HepG2 (cell line): Measurements from ENCODE around the gene TFB1M. TPM values are rescaled to one million over a fixed set of nuclear protein-coding genes. Genes with fewer than 3 reads are reported as not detected.
A peak's percentile ranks its signal among the peaks of the same experiment; 100 is the strongest.

Experiments
- KAT8 ChIP-seq: IDR thresholded peaks from 2 replicates; pipeline ENCODE4 v1.6.1; 2016; ENCODE audit warnings: missing genetic modification reagents, missing compliant biosample characterization
- KDM1A ChIP-seq: IDR thresholded peaks from 2 replicates; pipeline ENCODE4 v1.6.1; 2016; ENCODE audit warnings: missing compliant biosample characterization
- KDM5B ChIP-seq: sonication (generic); formaldehyde crosslinking; IDR thresholded peaks from 2 replicates; pipeline ENCODE4 v1.4.0; 2020; ENCODE audit warnings: missing genetic modification reagents, mild to moderate bottlenecking, borderline replicate concordance
- KLF11 ChIP-seq: IDR thresholded peaks from 2 replicates; pipeline ENCODE4 v1.6.1; 2016; ENCODE audit warnings: missing compliant biosample characterization
- MYNN ChIP-seq: sonication (generic); formaldehyde crosslinking; IDR thresholded peaks from 2 replicates; pipeline ENCODE4 v1.4.0; 2020; ENCODE audit warnings: mild to moderate bottlenecking, low read depth, missing genetic modification reagents
- ZBTB20 ChIP-seq: sonication (generic); formaldehyde crosslinking; IDR thresholded peaks from 2 replicates; pipeline ENCODE4 v1.8.1; 2023; ENCODE audit warnings: missing genetic modification reagents, low read depth, mild to moderate bottlenecking, borderline replicate concordance
- ZC3H4 ChIP-seq: sonication (generic); formaldehyde crosslinking; IDR thresholded peaks from 2 replicates; pipeline ENCODE4 v1.4.0; 2020; ENCODE audit warnings: missing genetic modification reagents, borderline replicate concordance
- ZNF138 ChIP-seq: sonication (generic); formaldehyde crosslinking; IDR thresholded peaks from 2 replicates; pipeline ENCODE4 v1.5.0; 2020; ENCODE audit warnings: mild to moderate bottlenecking, low read depth, missing genetic modification reagents
- ZNF232 ChIP-seq: sonication (generic); formaldehyde crosslinking; IDR thresholded peaks from 2 replicates; pipeline ENCODE4 v1.4.0; 2020; ENCODE audit warnings: missing genetic modification reagents, borderline replicate concordance
- ZNF326 ChIP-seq: sonication (generic); formaldehyde crosslinking; IDR thresholded peaks from 2 replicates; pipeline ENCODE4 v1.4.0; 2020; ENCODE audit warnings: missing genetic modification reagents, borderline replicate concordance
- ZNF891 ChIP-seq: sonication (generic); formaldehyde crosslinking; IDR thresholded peaks from 2 replicates; pipeline ENCODE4 v1.5.0; 2020; ENCODE audit warnings: mild to moderate bottlenecking, missing genetic modification reagents
- polyA plus RNA-seq, 8 experiments: library from polyadenylated mRNA; depleted of rRNA in 3 of 8; stranded (reverse) in 7 of 8; unstranded in 1 of 8; fragments of >200 nt; fragmentation: Illumina TruSeq in 4 of 8; extraction: Trizol in 4 of 8; gene quantifications; 2 replicates each; pipeline versions ENCODE4 v1.2.1 to v1.2.3, GENCODE V29; 2011 to 2016; ENCODE audit warnings: low read depth in 4 of 8, missing spikeins in 1 of 8, mixed read lengths in 1 of 8; ENCODE audit not compliant: insufficient read depth in 1 of 8
- total RNA-seq, 5 experiments: library from RNA; depleted of rRNA; stranded (reverse); fragments of >200 nt; fragmentation: Illumina TruSeq; extraction: Trizol; gene quantifications; 2 replicates each; pipeline ENCODE4 v1.2.3, GENCODE V29; 2016; ENCODE audit warnings: low read depth in 1 of 5
- TF ChIP-seq, protein P1 (sequence below): sonication (generic); formaldehyde crosslinking; IDR thresholded peaks from 2 replicates; pipeline ENCODE4 v1.4.0; 2020; ENCODE audit warnings: missing genetic modification reagents
- TF ChIP-seq, protein P2 (sequence below): sonication (generic); formaldehyde crosslinking; IDR thresholded peaks from 2 replicates; pipeline ENCODE4 v1.4.0; 2020; ENCODE audit warnings: missing genetic modification reagents
- TF ChIP-seq, protein P3 (sequence below): sonication (generic); formaldehyde crosslinking; IDR thresholded peaks from 2 replicates; pipeline ENCODE4 v1.4.0; 2020; ENCODE audit warnings: missing genetic modification reagents
- TF ChIP-seq, protein P4 (sequence below): sonication (generic); formaldehyde crosslinking; IDR thresholded peaks from 2 replicates; pipeline ENCODE4 v1.4.0; 2020; ENCODE audit warnings: mild to moderate bottlenecking, missing genetic modification reagents
- TF ChIP-seq, protein P5 (sequence below): sonication (generic); formaldehyde crosslinking; IDR thresholded peaks from 2 replicates; pipeline ENCODE4 v1.5.1; 2020; ENCODE audit warnings: mild to moderate bottlenecking, missing genetic modification reagents, borderline replicate concordance

Gene TFB1M
- total and polyA plus RNA-seq, 2 of the 13 experiments (the other 11 are each of a cell fraction or from before 2014, with no cell fraction given): 91.4 to 122 TPM

DNA sequence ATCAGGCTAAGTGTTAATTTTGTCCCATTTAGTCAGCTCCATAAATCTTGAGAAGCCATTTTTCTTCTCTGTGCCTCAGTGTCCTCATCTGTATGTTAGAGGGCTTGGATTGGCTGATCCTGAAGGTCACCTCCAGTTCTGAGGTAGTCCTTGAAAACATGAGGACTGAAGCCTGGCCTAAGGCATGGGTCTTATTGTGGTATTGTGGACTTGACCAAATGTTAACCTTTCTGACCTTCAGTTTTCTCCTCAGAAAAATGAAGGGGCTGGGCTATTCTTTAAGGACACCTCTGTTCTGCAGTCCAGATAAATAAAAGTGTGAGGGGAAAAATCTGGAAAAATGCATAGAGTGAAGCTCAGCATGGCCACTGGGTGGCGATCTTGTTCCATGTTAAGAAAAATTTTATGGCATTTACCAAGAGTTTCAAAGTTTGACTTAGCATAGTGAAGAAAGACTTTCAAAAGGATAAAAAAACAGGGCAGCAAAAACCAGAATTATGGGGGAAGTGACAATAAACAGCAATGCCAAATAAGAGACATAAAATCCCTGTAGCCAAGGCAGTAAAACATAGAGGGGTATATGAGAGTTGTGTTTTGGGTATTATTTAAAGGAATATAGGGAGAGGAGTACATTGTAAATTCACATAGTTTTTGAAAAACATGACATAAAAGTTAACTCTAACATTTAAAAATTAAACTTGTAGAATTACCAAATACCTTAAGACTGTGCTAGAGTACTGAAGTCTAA lies 13.2 kb upstream of the TFB1M start (continued):
- TF ChIP-seq KLF11 (CRISPR knock-in tag): 0 out of 2 replicates have a peak, but pooled peaks have one; percentile 21
- TF ChIP-seq, protein P1, sequence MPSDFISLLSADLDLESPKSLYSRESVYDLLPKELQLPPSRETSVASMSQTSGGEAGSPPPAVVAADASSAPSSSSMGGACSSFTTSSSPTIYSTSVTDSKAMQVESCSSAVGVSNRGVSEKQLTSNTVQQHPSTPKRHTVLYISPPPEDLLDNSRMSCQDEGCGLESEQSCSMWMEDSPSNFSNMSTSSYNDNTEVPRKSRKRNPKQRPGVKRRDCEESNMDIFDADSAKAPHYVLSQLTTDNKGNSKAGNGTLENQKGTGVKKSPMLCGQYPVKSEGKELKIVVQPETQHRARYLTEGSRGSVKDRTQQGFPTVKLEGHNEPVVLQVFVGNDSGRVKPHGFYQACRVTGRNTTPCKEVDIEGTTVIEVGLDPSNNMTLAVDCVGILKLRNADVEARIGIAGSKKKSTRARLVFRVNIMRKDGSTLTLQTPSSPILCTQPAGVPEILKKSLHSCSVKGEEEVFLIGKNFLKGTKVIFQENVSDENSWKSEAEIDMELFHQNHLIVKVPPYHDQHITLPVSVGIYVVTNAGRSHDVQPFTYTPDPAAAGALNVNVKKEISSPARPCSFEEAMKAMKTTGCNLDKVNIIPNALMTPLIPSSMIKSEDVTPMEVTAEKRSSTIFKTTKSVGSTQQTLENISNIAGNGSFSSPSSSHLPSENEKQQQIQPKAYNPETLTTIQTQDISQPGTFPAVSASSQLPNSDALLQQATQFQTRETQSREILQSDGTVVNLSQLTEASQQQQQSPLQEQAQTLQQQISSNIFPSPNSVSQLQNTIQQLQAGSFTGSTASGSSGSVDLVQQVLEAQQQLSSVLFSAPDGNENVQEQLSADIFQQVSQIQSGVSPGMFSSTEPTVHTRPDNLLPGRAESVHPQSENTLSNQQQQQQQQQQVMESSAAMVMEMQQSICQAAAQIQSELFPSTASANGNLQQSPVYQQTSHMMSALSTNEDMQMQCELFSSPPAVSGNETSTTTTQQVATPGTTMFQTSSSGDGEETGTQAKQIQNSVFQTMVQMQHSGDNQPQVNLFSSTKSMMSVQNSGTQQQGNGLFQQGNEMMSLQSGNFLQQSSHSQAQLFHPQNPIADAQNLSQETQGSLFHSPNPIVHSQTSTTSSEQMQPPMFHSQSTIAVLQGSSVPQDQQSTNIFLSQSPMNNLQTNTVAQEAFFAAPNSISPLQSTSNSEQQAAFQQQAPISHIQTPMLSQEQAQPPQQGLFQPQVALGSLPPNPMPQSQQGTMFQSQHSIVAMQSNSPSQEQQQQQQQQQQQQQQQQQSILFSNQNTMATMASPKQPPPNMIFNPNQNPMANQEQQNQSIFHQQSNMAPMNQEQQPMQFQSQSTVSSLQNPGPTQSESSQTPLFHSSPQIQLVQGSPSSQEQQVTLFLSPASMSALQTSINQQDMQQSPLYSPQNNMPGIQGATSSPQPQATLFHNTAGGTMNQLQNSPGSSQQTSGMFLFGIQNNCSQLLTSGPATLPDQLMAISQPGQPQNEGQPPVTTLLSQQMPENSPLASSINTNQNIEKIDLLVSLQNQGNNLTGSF (CRISPR knock-in tag): no peak
- TF ChIP-seq, protein P2, sequence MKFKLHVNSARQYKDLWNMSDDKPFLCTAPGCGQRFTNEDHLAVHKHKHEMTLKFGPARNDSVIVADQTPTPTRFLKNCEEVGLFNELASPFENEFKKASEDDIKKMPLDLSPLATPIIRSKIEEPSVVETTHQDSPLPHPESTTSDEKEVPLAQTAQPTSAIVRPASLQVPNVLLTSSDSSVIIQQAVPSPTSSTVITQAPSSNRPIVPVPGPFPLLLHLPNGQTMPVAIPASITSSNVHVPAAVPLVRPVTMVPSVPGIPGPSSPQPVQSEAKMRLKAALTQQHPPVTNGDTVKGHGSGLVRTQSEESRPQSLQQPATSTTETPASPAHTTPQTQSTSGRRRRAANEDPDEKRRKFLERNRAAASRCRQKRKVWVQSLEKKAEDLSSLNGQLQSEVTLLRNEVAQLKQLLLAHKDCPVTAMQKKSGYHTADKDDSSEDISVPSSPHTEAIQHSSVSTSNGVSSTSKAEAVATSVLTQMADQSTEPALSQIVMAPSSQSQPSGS (CRISPR knock-in tag): peak; percentile 49; the same call in 1 of the 2 replicates
- peak; percentile 100 for TF ChIP-seq ZC3H4 (CRISPR knock-in tag)
- no peak; the same call in 1 of the 2 replicates for TF ChIP-seq ZNF232 (CRISPR knock-in tag)
- TF ChIP-seq, protein P3, sequence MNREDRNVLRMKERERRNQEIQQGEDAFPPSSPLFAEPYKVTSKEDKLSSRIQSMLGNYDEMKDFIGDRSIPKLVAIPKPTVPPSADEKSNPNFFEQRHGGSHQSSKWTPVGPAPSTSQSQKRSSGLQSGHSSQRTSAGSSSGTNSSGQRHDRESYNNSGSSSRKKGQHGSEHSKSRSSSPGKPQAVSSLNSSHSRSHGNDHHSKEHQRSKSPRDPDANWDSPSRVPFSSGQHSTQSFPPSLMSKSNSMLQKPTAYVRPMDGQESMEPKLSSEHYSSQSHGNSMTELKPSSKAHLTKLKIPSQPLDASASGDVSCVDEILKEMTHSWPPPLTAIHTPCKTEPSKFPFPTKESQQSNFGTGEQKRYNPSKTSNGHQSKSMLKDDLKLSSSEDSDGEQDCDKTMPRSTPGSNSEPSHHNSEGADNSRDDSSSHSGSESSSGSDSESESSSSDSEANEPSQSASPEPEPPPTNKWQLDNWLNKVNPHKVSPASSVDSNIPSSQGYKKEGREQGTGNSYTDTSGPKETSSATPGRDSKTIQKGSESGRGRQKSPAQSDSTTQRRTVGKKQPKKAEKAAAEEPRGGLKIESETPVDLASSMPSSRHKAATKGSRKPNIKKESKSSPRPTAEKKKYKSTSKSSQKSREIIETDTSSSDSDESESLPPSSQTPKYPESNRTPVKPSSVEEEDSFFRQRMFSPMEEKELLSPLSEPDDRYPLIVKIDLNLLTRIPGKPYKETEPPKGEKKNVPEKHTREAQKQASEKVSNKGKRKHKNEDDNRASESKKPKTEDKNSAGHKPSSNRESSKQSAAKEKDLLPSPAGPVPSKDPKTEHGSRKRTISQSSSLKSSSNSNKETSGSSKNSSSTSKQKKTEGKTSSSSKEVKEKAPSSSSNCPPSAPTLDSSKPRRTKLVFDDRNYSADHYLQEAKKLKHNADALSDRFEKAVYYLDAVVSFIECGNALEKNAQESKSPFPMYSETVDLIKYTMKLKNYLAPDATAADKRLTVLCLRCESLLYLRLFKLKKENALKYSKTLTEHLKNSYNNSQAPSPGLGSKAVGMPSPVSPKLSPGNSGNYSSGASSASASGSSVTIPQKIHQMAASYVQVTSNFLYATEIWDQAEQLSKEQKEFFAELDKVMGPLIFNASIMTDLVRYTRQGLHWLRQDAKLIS (CRISPR knock-in tag): peak; percentile 94; the same call in 1 of the 2 replicates
- no peak for TF ChIP-seq ZNF138 (CRISPR knock-in tag)
- TF ChIP-seq ZBTB20 (CRISPR knock-in tag): 0 out of 2 replicates have a peak, but pooled peaks have one; percentile 59
- TF ChIP-seq, protein P4, sequence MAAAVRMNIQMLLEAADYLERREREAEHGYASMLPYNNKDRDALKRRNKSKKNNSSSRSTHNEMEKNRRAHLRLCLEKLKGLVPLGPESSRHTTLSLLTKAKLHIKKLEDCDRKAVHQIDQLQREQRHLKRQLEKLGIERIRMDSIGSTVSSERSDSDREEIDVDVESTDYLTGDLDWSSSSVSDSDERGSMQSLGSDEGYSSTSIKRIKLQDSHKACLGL (CRISPR knock-in tag): no peak
- TF ChIP-seq MYNN (CRISPR knock-in tag): 0 out of 2 replicates have a peak, but pooled peaks have one; percentile 50
- TF ChIP-seq KAT8: no peak
- TF ChIP-seq ZNF326 (CRISPR knock-in tag): 0 out of 2 replicates have a peak, but pooled peaks have one; percentile 8
- TF ChIP-seq, protein P5, sequence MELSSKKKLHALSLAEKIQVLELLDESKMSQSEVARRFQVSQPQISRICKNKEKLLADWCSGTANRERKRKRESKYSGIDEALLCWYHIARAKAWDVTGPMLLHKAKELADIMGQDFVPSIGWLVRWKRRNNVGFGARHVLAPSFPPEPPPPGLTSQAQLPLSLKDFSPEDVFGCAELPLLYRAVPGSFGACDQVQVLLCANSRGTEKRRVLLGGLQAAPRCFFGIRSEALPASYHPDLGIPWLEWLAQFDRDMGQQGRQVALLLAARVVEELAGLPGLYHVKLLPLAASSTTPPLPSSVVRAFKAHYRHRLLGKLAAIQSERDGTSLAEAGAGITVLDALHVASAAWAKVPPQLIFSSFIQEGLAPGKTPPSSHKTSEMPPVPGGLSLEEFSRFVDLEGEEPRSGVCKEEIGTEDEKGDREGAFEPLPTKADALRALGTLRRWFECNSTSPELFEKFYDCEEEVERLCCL (CRISPR knock-in tag): no peak
- TF ChIP-seq ZNF891 (CRISPR knock-in tag): no peak
- TF ChIP-seq KDM1A (CRISPR knock-in tag): no peak
- no peak for TF ChIP-seq KDM5B (CRISPR knock-in tag)
